Esophagus squamous epithelium (tissue), 4 donors: ENCODE results near the gene TMEM135.

Experiments
- CTCF ChIP-seq, 6 experiments: fragments of 450-650 bp in 4 of 6; fragments of 200-600 bp in 2 of 6; sonication (generic) in 2 of 6; IDR thresholded peaks; one replicate each; pipeline ENCODE4 v1.5.1; 2016 to 2019; ENCODE audit warnings: antibody characterized with exemption in 6 of 6, mild to moderate bottlenecking in 4 of 6, moderate library complexity in 4 of 6
- POLR2A ChIP-seq, 4 donors: fragments of 450-650 bp; IDR thresholded peaks; one replicate each; pipeline ENCODE4 v1.6.1; 2017; ENCODE audit warnings: antibody characterized with exemption in 4 of 4, mild to moderate bottlenecking in 4 of 4, moderate library complexity in 3 of 4

- TF ChIP-seq POLR2A (IDR thresholded peaks at IDR 0.05) (no peak), CTCF (IDR thresholded peaks at IDR 0.05) (no peak)
Measured at GRCh38 chr11:87254562-87254961, 216.8 kb downstream of the TMEM135 start.
